Neuronal stem cell (in vitro differentiated cells): ENCODE measurements around the gene NECAB2.
A peak's percentile ranks its signal among the peaks of the same experiment; 100 is the strongest.

Source experiments
- DNase-seq: peaks from one replicate; pipeline ENCODE4 v3.0.0-alpha.2; 2013; ENCODE audit warnings: low spot score
- H2AFZ ChIP-seq: one replicate; pipeline ENCODE4 v1.6.1; 2013; ENCODE audit warnings: mild to moderate bottlenecking, low read length, inconsistent platforms
- H2AK5ac ChIP-seq: 2 replicates; pipeline ENCODE4 v1.6.1; 2013; ENCODE audit warnings: low read depth, mild to moderate bottlenecking, inconsistent platforms, low read length, moderate library complexity, mixed read lengths
- H2BK120ac ChIP-seq: 2 replicates; pipeline ENCODE4 v1.6.1; 2013; ENCODE audit warnings: low read depth, mild to moderate bottlenecking, inconsistent platforms, low read length, moderate library complexity, mixed read lengths
- H2BK12ac ChIP-seq: one replicate; pipeline ENCODE4 v1.6.1; 2013; ENCODE audit warnings: low read length, inconsistent platforms
- H2BK15ac ChIP-seq: 2 replicates; pipeline ENCODE4 v1.6.1; 2013; ENCODE audit warnings: mild to moderate bottlenecking, low read length, inconsistent platforms, mixed read lengths
- H2BK5ac ChIP-seq: one replicate; pipeline ENCODE4 v1.6.1; 2013; ENCODE audit warnings: inconsistent platforms, mild to moderate bottlenecking, low read length, moderate library complexity
- H3K14ac ChIP-seq: one replicate; pipeline ENCODE4 v1.6.1; 2013; ENCODE audit warnings: low read length, inconsistent platforms
- H3K18ac ChIP-seq: 2 replicates; pipeline ENCODE4 v1.6.1; 2013; ENCODE audit warnings: low read length, inconsistent platforms
- H3K23ac ChIP-seq: 2 replicates; pipeline ENCODE4 v1.6.1; 2013; ENCODE audit warnings: low read depth, mild to moderate bottlenecking, mixed read lengths, low read length, inconsistent platforms; ENCODE audit not compliant: poor library complexity
- H3K27ac ChIP-seq: replicated peaks from 3 replicates; pipeline ENCODE4 v1.5.1; 2013; ENCODE audit warnings: low read length, inconsistent platforms
- H3K27me3 ChIP-seq, 3 experiments: 2 replicates each; pipeline ENCODE4 v1.6.1; 2013; ENCODE audit warnings: low read length in 3 of 3, mild to moderate bottlenecking in 2 of 3, inconsistent platforms in 1 of 3, low read depth in 1 of 3, mixed read lengths in 1 of 3, moderate library complexity in 1 of 3; ENCODE audit not compliant: control insufficient read depth in 3 of 3, insufficient read depth in 3 of 3
- H3K36me3 ChIP-seq, 2 donors: replicated peaks in 1 of 2; 2 replicates each; pipeline ENCODE4 v1.6.1; 2013; ENCODE audit warnings: low read length in 2 of 2; ENCODE audit not compliant: control insufficient read depth in 2 of 2, insufficient read depth in 2 of 2
- H3K4ac ChIP-seq: 2 replicates; pipeline ENCODE4 v1.6.1; 2013; ENCODE audit warnings: inconsistent platforms, mild to moderate bottlenecking, low read length, moderate library complexity
- H3K4me1 ChIP-seq, 2 donors: 1 replicate in 1 of 2; 2 replicates in 1 of 2; pipeline ENCODE4 v1.6.1; 2013; ENCODE audit warnings: low read length in 2 of 2, low read depth in 1 of 2; ENCODE audit not compliant: control insufficient read depth in 2 of 2, insufficient read depth in 1 of 2
- H3K4me2 ChIP-seq: one replicate; pipeline ENCODE4 v1.6.1; 2013; ENCODE audit warnings: mild to moderate bottlenecking, low read length, inconsistent platforms; ENCODE audit not compliant: insufficient read depth, poor library complexity, severe bottlenecking
- H3K4me3 ChIP-seq, 2 donors: 2 replicates each; pipeline ENCODE4 v1.5.1; 2013; ENCODE audit warnings: low read length in 2 of 2, mild to moderate bottlenecking in 2 of 2, inconsistent platforms in 1 of 2, moderate library complexity in 1 of 2
- H3K79me1 ChIP-seq: one replicate; pipeline ENCODE4 v1.6.1; 2013; ENCODE audit warnings: low read depth, mild to moderate bottlenecking, inconsistent platforms, low read length, moderate library complexity
- H3K9ac ChIP-seq: one replicate; pipeline ENCODE4 v1.6.1; 2013; ENCODE audit warnings: mild to moderate bottlenecking, low read depth, low read length, inconsistent platforms; ENCODE audit not compliant: poor library complexity
- H3K9me3 ChIP-seq, 2 donors: replicated peaks in 1 of 2; 2 replicates each; pipeline versions ENCODE3 to v1.6.1; 2013; ENCODE audit warnings: low read length in 2 of 2, mild to moderate bottlenecking in 2 of 2, inconsistent platforms in 1 of 2, low read depth in 1 of 2, mixed read lengths in 1 of 2, moderate library complexity in 1 of 2; ENCODE audit not compliant: control insufficient read depth in 2 of 2, insufficient read depth in 1 of 2
- H4K8ac ChIP-seq: one replicate; pipeline ENCODE4 v1.6.1; 2013; ENCODE audit warnings: low read depth, mild to moderate bottlenecking, inconsistent platforms, low read length, moderate library complexity
- H4K91ac ChIP-seq: one replicate; pipeline ENCODE4 v1.6.1; 2013; ENCODE audit warnings: low read length, low read depth, mild to moderate bottlenecking, inconsistent platforms; ENCODE audit not compliant: poor library complexity
- WGBS, 2 donors: extraction: QIAGEN DNeasy Blood & Tissue Kit; methylation state at CpG; one replicate each; pipeline ENCODE4 v1.1.7; 2013; ENCODE audit warnings: missing lambda C conversion rate in 2 of 2, mixed read lengths in 1 of 2; ENCODE audit not compliant: insufficient read length in 2 of 2, insufficient replicate concordance in 1 of 2; ENCODE audit errors: extremely low coverage in 2 of 2; 5-methylcytosine and 5-hydroxymethylcytosine counted together

The NECAB2 gene

DNA sequence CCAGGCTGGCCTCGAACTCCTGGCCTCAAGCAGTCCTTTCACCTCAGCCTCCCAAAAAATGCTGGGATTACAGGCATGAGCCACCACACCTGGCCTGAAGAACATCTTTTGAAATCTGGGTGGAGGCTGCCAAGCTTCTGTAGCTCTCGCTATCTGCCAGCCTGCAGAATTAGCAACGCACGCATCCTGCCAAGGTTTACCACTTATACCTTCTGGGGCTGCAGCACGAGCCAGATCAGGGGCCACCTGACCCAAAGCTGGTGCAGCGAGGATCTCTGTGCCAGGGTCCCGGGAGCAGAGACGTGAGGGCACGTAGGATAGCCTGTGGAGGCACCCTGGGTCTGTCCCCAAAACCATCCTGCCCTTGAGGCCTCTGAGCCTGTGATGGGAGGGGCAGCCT is 52.3 kb downstream of the NECAB2 start:
- DNase-seq = no peak
- Histone ChIP-seq H2BK12ac (no peak overlapping the region), H2BK120ac (no peak overlapping the region), H3K4ac (no peak overlapping the region), H3K4me2 (no peak overlapping the region), H2BK5ac (no peak overlapping the region), H4K8ac (no peak overlapping the region), H3K79me1 (no peaks in the 10 kb centered on the region), H3K27ac (no peak overlapping the region), H3K9me3 (peaks cover 12 to 39% of the 10 kb centered on the region in 2 donors), H3K4me3 (no peak overlapping the region), H4K91ac (no peak overlapping the region), H2AK5ac (no peak overlapping the region), H3K36me3 (no peaks in the 10 kb centered on the region), H3K14ac (no peak overlapping the region), H3K4me1 (peaks cover 2 to 7% of the 10 kb centered on the region in 2 donors), H3K18ac (no peak overlapping the region), H3K9ac (no peak overlapping the region), H2AFZ (no peak overlapping the region), H3K27me3 (no peaks in the 10 kb centered on the region), H2BK15ac (no peak overlapping the region), H3K23ac (no peak overlapping the region)
- no CpG with 5 or more reads among the region's 9 CpGs for WGBS, 2 donors

DNA sequence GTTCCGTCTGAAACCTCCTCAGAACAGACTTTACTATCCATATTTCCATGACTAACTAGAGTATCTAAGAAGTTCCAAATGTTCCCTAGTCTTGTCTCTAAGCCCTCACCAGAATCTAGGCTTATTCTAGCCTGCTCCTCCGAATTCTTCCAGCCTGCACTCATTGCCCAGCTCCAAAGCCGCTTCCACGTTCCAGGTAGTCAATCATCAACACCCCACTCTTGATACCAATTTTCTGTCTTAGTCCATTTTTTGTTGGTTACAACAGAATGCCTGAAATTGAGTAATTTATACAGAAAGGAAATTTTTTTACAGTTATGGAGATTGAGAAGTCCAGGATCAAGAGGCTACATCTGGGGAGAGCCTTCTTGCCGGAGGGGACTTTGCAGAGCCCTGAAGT is 53.4 kb downstream of the NECAB2 start:
- H2AFZ ChIP-seq = no peak overlapping the region
- H2AK5ac ChIP-seq = no peak overlapping the region
- H3K4me2 ChIP-seq = no peak overlapping the region
- H4K8ac ChIP-seq = no peak overlapping the region
- H3K27me3 ChIP-seq = no peaks in the 10 kb centered on the region
- peaks cover 2 to 7% of the 10 kb centered on the region in 2 donors for H3K4me1 ChIP-seq
- no peak overlapping the region for H2BK15ac ChIP-seq
- no peak for DNase-seq
- H3K27ac ChIP-seq = no peak overlapping the region
- H3K9ac ChIP-seq = no peak overlapping the region
- H3K36me3 ChIP-seq = no peaks in the 10 kb centered on the region
- H3K14ac ChIP-seq = no peak overlapping the region
- H3K4ac ChIP-seq = no peak overlapping the region
- H3K23ac ChIP-seq = no peak overlapping the region
- no peaks in the 10 kb centered on the region for H3K79me1 ChIP-seq
- WGBS, 2 donors = no CpG with 5 or more reads among the region's 5 CpGs
- H2BK5ac ChIP-seq = no peak overlapping the region
- no peak overlapping the region for H2BK120ac ChIP-seq
- H4K91ac ChIP-seq = no peak overlapping the region
- H3K4me3 ChIP-seq = no peak overlapping the region
- H2BK12ac ChIP-seq = no peak overlapping the region
- no peak overlapping the region for H3K18ac ChIP-seq
- H3K9me3 ChIP-seq = peaks cover 12 to 39% of the 10 kb centered on the region in 2 donors

DNA sequence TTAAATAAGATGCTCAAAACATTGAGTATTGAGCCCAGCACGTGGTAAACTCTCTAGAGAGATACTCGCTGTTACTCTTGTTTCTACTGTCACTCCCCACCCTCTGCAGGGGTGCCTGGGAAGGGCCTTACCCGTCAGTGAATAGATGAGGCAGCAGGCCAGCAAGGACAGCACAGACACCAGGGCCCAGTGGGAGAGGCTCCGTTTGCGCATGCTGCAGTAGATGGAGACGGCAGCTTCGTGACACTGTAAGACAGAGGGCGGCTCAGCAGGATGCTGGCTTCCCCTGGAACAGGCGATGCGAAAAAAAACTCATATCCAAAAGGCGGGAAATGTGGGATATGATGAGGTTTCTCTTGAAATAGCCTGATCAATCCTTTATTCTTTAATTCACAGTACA is 54.6 kb downstream of the NECAB2 start:
- Histone ChIP-seq H3K18ac (peak overlapping the region; percentile 40), H3K36me3 (no peaks in the 10 kb centered on the region), H3K4ac (no peak overlapping the region), H4K8ac (no peak overlapping the region), H2BK120ac (no peak overlapping the region), H3K9me3 (peaks cover 10 to 39% of the 10 kb centered on the region in 2 donors), H3K4me1 (peaks cover 9 to 12% of the 10 kb centered on the region in 2 donors), H4K91ac (no peak overlapping the region), H3K23ac (no peak overlapping the region), H3K79me1 (no peaks in the 10 kb centered on the region), H2AK5ac (no peak overlapping the region), H3K14ac (no peak overlapping the region), H3K4me3 (no peak overlapping the region), H3K9ac (no peak overlapping the region), H2BK5ac (no peak overlapping the region), H2AFZ (peak overlapping the region; percentile 9), H3K4me2 (no peak overlapping the region), H3K27ac (no peak overlapping the region), H2BK12ac (no peak overlapping the region), H2BK15ac (no peak overlapping the region), H3K27me3 (no peaks in the 10 kb centered on the region)
- WGBS, 2 donors = no CpG with 5 or more reads among the region's 11 CpGs
- no peak for DNase-seq

DNA sequence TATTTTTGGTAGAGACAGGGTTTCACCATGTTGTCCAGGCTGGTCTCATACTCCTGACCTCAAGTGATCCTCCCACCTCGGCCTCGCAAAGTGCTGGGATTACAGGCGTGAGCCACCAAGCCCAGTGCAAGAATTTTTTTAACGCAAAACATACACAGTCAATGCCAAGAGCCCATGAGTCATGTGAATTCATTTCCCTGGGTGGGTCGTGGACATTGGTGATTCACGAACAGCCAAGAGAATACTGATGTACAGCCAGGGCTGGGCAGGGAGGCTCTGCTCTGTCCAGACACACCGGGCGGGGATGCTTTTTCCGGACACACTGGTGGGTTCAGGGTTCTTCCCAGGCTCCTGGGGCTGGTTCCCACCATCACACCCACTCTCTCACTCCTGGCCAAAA is 56.8 kb downstream of the NECAB2 start:
- WGBS, 2 donors = no CpG with 5 or more reads among the region's 9 CpGs
- DNase-seq = no peak
- no peak overlapping the region for H4K8ac ChIP-seq

More for the DNA sequence above, 56.8 kb downstream of the NECAB2 start:
- H3K9ac ChIP-seq = no peak overlapping the region
- H3K4me1 ChIP-seq = peaks cover 11 to 16% of the 10 kb centered on the region in 2 donors
- no peak overlapping the region for H3K27ac ChIP-seq
- peak overlapping the region; percentile 93 for H2AK5ac ChIP-seq
- no peaks in the 10 kb centered on the region for H3K36me3 ChIP-seq
- H4K91ac ChIP-seq = no peak overlapping the region
- no peak overlapping the region for H2AFZ ChIP-seq
- H3K79me1 ChIP-seq = no peaks in the 10 kb centered on the region
- H3K4me3 ChIP-seq = no peak overlapping the region
- no peak overlapping the region for H3K4me2 ChIP-seq
- H2BK120ac ChIP-seq = no peak overlapping the region
- no peak overlapping the region for H3K4ac ChIP-seq
- no peak overlapping the region for H3K14ac ChIP-seq
- no peak overlapping the region for H3K23ac ChIP-seq
- peak overlapping the region; percentile 42 for H3K18ac ChIP-seq
- peak overlapping the region; percentile 84 for H2BK15ac ChIP-seq
- no peaks in the 10 kb centered on the region for H3K27me3 ChIP-seq
- peak overlapping the region; percentile 31 for H2BK12ac ChIP-seq
- H3K9me3 ChIP-seq = peaks cover 7 to 25% of the 10 kb centered on the region in 2 donors
- H2BK5ac ChIP-seq = peak overlapping the region; percentile 9
